GM19099 (cell line): ENCODE results near the gene RNASEH2A.

Source experiments
- POLR2A ChIP-seq: IDR thresholded peaks from 3 replicates; pipeline ENCODE4 v1.6.1; 2011; ENCODE audit warnings: low read depth; ENCODE audit not compliant: insufficient read length; ENCODE audit errors: extremely low read depth

The RNASEH2A gene

DNA sequence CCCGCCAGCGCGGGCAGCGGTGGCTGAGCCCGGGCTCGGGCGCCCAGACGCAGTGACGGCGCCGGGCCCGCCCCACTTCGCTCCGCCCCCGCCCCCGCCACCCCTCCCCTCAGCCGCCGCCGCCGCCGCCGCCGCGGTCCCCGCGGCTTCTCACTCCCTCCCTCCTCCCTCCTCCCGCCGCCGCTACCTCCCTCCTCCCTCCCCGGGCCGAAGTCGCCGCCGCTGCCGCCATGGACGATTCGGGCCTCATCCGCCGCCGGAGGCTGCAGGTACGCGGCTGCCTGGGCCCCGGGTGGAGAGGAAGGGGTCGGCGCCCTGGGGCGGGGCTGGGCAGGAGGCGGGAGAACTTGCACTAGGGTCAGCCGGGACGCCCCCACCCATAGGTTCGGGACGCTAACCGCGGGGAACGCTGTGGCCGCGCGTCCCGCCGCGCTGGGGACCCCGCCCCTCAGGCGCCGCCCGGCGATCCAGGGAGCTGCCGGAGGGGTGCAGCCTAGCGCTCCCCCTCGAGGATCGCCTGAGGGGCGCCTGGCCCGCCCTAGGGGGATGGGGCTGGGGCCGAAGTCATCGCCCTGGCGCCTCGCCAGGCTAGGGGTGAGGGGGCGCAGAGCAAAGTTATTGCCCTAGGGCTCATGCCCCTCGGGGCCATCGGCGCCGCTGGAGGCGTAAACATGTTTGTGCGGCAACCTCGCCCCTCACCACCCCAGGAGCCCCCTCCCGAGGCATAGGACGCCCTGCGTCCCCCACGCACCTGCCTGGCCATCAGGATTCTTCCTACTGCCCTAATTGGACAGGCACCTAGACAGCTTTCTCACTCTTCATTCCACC, 27.6 kb downstream of the RNASEH2A start:
- no peak for TF ChIP-seq POLR2A

DNA sequence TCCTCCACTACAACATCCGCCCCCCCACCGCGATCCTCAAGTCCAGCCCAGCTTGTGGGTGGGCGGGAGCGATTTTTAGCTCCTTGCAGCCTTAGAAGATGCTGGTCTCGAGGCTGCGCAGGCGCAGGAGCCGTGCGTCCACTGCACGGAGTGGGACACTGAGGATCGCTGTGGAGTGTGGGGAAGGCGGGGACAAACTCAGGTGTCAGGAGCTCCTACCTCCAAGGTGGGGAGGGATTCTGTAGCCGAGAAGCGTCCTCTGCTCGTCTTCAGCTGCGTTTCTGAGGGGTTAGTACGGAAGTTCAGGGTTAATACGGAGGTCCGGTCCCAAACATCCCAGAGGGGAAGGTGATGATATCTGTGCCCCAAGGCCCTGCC, 28.2 kb downstream of the RNASEH2A start, which contains the start of gene RTBDN:
RTBDN (minus strand) TSS at position 14 of the 378 bp plus-strand sequence. CDS start 4,600 bp downstream, outside the sequence.
- TF ChIP-seq POLR2A = no peak

DNA sequence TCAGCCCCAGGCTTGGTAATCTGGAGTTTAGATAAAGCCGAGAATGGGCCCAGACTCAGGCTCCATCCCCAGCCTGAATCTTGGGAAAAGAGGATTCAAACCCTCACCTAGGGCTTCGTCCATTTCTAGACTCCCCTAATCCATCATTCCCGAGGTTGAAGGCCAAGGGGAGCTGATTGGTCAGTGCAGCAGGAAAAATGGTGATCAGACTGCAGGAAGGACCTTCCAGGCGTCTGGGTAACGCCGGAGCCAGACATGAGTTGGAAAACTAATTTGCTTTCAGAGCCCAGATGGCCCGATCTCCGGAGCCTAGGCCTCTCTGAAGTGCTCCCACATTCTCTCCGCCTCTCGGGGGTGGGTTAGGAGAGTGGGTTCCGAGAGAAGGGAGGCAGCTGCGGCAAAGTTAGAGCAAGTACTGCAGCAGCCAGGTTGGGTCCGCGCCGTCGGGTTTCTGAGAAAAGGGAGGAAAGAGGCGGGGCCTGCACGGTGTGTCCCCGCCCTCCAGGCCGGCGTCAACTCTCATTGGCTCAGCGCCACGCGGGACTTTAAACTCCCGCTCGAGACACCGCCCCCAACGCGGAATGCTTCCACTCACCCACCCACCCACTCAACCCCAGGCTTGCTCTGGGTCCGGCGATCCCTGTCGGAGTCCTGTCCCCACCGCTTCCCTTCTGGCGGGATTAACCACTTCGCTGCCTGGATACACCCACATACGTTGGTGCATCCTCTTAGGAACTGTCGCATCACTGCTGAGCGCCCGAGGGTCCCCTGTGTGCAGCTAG, 28.8 kb downstream of the RNASEH2A start:
- no peak for TF ChIP-seq POLR2A

DNA sequence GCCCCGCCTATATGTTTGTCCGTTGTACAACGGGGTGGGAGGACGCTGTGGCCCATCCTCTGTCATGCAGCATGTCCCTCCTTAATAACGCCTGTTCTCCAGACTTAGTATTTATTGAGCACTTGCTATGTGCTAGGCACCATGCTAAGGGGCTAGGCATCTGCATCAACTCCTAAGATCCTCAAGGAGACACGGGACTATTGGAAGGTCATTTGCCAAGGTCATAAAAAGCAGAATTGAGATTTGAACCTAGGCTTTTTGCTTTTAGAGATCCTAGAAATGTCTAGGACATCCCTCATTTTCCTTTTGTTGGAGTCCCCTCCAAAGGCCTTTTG, 30.1 kb downstream of the RNASEH2A start:
- no peak for TF ChIP-seq POLR2A

DNA sequence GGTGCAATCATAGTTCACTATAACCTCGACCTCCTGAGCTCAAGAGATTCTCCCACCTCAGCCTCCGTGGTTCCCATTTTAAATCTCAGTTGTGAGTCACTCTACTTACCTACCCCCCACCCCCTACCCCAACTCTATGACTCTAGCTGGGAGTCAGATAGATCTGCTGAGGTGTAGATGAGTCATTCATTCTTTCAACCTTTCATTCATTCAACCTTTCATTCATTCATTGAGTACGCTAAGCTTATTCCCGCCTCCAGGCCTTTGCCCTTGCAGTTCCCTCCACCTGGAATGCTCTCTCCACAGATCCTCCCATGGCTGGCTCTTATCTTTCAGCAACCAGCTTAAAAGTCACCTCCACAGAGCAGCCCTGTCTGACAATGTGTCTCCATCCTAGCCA, 30.8 kb downstream of the RNASEH2A start:
- no peak for TF ChIP-seq POLR2A

DNA sequence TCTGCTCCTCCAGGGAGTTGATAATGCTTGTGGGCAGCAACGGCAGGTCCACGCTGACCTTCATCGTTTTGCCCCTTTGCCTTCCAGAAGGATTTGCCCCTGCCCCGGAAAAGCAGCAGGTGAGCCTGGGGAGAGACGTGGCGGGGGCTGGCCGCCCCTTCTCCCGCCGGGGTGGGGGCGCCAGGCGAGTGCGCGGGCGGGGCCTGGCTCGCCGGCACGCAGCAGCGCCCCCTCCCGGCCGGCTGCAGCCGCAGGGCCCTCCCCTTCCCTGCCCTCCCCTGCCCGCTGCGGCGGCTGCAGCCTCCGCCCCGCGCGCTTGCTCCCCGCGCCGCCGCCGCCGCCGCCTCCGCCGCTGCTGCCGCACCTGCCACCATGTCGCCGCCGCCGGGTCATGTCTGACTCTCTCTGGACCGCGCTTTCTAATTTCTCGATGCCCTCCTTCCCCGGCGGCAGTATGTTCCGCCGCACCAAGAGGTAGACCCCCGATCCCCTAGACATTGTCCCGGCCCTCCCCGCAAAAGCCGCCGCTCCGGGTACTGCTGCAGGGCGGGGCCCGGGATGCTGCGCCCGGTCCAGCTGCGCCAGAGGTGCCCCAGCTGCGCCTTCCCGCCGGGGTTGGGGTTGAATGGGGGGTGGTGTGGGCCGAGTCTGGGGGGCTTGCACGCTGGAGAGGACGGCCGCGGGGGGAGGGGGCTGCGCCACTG, 31.9 kb downstream of the RNASEH2A start, which contains the start of gene MAST1:
MAST1 (plus strand) TSS at position 334 of the 704 bp plus-strand sequence; CDS start at position 392, 58 bp downstream.
- TF ChIP-seq POLR2A = no peak

DNA sequence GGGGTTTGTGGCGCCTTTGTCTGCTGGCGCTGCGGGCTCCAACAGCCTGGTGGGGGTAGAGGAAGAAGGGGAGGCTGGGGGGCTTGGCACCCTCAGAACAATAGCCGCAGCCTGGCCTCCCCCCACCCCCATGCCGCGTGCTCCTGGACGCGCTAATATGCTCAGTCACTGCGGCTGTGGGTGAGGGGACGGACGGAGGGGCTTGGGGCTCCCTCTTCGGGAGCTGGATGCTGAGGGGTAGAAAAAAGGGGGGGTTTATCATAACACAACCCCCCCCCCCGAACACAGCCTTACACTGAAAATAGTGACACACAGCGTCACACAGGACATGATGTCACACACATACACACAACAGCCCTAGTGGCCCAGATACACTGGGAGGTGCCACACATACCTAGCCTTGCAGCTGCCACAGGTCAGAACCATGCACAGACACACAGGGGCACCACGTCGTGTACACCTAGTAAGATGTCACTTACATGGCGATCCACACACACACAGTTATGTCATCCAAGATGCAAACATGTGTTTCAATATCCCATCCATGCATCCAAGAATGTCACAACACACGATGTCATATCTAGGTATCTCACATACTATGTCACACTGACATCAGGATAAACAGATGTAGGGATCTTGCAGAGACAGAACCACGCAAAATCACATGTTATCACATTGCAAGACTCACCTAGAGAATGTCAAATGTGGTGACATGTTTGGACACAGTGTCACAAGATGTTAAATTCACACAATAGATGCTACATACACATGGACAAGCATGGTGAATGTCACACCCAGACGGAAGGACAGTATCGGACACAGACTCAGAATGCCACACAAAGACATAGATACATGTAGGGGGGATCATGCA, 32.7 kb downstream of the RNASEH2A start:
- no peak for TF ChIP-seq POLR2A

DNA sequence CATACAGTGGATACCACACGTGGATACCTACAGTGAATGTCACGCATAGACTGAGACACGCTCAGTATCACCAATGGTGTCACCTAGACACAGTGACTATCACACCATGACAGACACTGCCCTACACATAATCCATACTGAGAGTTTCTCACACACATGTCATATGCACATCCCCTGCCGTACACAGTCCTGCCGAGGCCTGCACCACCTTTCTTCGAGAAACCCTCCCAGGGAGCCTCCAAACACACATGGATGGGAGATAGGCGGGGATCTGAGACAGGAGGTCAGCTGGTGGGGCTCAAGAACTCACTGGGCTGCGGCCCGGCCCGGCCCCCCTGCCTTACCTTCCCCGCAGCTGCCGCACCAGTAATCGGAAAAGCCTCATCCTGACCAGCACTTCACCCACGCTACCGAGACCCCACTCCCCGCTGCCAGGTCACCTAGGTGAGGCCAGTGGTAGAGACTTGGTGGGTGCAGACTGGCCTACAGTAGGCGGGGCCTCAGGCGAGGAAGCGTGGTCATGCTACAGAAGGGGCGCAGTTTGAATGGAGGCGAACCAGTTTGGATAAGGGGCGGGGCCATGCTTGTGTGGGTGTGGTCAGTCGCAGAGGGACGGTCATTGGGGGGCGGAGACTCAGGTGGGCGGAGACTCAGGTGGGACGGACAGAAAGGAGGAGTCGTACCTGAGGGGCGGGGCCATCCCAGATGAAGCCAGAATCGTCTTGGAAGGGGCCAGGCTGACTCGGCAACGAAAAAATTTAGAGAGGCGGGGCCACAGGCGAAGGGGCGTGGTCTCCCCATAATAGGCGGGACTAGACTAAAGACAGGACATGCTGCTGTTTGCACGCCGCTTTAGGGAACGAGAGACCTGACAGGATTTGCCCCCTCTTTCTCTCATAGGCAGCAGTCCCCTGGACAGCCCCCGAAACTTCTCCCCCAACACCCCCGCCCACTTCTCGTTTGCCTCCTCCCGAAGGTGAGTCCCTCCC, 34.0 kb downstream of the RNASEH2A start:
- no peak for TF ChIP-seq POLR2A

DNA sequence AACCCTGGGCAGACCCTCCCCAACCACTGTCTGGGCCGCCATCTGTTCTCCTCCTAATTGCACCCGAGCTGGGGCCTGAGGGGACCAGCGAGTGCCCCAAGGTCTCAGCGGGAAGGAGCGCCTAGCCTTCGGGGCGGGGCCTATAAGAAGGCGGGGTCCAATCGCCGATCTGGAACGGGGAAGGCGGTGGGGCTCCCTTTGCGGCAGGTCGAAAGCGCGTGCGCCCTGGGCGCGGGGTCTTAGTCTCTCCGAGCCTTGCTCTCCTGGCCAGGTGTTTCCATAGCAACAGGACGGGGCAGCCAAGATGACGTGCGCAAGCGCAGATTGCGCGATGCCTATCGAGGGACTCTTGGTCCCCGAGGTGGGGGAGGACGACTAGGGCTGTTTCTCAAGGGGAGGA, 34.7 kb downstream of the RNASEH2A start:
- no peak for TF ChIP-seq POLR2A

DNA sequence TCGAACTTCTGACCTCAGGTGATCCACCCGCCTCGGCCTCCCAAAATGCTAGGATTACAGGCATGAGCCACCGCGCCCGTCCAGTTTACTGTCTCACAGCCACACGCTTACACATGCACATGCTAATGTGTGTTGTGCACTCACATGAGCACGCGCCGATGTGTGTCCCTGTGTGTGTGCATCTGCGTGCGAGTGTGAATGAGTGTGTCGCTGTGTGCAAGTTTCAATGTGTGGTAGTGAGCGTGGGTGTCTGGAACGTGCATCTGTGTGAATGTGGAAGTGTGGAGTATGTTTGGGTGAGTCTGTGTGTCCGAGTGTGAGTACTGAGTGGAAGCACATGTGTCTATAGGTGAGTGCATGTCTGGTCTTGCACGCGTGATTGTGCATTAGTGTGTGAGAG, 36.1 kb downstream of the RNASEH2A start:
- TF ChIP-seq POLR2A = no peak

DNA sequence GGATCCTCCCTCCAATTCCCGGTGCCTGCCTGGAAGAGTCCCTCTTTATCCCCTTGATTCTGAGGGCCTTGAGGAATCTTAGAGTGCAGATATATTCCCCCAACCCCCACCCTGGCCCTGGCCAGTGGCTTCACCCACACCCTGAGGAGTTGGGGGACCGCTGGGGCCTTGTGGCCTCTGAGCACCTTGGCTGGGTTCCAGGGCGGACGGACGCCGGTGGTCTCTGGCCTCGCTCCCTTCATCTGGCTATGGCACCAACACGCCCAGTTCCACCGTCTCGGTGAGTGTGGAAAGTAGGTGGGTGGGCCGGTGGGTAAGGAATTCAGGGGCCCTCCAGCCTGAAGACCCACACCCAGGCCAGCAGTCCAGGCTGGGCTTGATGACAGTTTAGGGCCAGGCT, 36.9 kb downstream of the RNASEH2A start:
- no peak for TF ChIP-seq POLR2A

DNA sequence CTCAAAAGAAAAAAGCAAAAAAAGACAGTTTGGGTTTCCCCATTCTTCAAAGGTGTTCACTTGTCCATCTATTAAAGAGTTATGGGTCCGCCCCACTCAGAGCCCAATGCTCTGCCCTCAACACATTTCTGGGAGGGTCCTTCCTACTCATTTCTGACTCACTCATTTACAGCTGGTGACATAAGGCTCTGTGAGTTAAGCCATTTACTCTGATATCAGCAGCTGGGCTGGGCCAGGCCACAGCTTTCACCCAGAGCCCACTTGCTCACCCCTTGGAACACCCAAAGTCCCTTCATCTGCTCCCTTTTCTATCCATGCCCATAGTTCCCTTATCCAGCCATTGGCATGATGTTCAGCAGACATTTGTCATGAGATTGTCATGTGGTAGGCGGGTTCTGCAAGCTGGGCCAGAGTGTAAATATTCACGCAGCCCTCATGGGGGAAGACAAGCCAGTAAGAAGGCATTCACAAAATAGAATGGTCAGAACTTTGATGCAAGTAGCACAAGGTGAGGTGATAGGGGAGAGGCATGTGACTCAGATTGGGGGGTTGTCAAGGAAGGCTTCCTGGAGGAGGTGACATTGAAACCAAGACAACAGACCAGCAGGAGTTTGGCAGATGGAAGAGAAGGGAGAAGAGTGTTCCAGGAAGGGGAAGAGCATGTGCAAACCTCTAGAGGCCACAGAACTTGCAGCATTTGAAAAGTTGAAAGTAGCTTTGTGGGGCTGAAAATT, 37.8 kb downstream of the RNASEH2A start:
- TF ChIP-seq POLR2A = no peak
